ENCODE data around the gene CEBPB. TPM values are rescaled to one million over a fixed set of nuclear protein-coding genes. Genes with fewer than 3 reads are reported as not detected.
"Not testable (repeated sequence)": the region's sequence is repeated elsewhere in the genome, so short reads cannot be mapped to it uniquely, and the experiment has no call there.

CEBPB gene
- total RNA-seq, 1 experiment from 2014 or later: 22.6 TPM

DNA sequence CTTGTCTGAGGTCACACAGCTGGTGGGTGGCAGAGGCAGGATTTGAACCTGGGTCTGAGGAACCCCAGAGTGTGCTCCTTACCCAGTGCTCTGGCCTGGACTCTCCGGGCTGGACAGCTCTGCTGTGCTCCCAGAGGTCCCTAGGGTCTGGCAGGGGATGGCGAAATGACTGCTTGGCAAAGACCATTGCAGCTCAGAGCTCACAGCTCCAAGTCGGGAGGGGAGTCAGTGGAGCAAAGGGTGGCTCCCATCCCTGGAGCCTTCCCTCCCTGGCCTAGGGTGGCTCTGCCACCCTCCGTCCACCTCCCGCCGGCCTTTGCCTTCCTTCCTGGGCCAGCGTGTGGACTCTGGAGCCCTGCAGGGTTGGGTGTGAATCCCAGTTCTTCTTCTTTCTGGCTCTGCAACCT lies 17.5 kb downstream of the CEBPB start:
- Histone ChIP-seq H3K23ac (ENCODE audit: insufficient read length, low read depth, low read length) (no peak overlapping the region), H2AFZ (ENCODE audit: low read length) (no peak overlapping the region), H2BK20ac (ENCODE audit: low read depth, low read length, poor library complexity, severe bottlenecking) (no peak overlapping the region), H3K4me1 (ENCODE audit: insufficient read depth, low read length) (no peaks in the 10 kb centered on the region), H4K20me1 (ENCODE audit: control insufficient read depth, insufficient read depth, insufficient read length) (no peaks in the 10 kb centered on the region), H3K9me3 (ENCODE audit: control insufficient read depth, low read depth, low read length) (no peaks in the 10 kb centered on the region), H2BK15ac (ENCODE audit: low read depth, low read length) (no peak overlapping the region), H3K27me3 (ENCODE audit: insufficient read depth, low read length) (no peaks in the 10 kb centered on the region), H3K14ac (ENCODE audit: insufficient read depth, low read length) (no peak overlapping the region), H4K91ac (ENCODE audit: insufficient read length, low read depth, low read length) (no peak overlapping the region), H3K27ac (ENCODE audit: insufficient read length, low read depth, low read length) (no peak overlapping the region), H2AK5ac (ENCODE audit: insufficient read length, low read length) (no peak overlapping the region), H3K56ac (ENCODE audit: insufficient read length, low read depth, low read length) (no peak overlapping the region), H3K4ac (ENCODE audit: low read depth, low read length) (no peak overlapping the region), H3K79me1 (ENCODE audit: insufficient read depth, low read depth, low read length, poor library complexity, severe bottlenecking) (no peaks in the 10 kb centered on the region), H2BK120ac (ENCODE audit: low read depth, low read length, poor library complexity, severe bottlenecking) (no peak overlapping the region), H3K79me2 (ENCODE audit: insufficient read depth, low read length) (no peaks in the 10 kb centered on the region), H4K5ac (ENCODE audit: insufficient read length, low read depth, low read length) (no peak overlapping the region), H2BK5ac (ENCODE audit: insufficient read length, low read length) (no peak overlapping the region), H3K23me2 (ENCODE audit: insufficient read length, low read depth, low read length, poor library complexity, severe bottlenecking) (no peaks in the 10 kb centered on the region), H2BK12ac (ENCODE audit: insufficient read length, low read depth, low read length) (no peak overlapping the region), H4K8ac (replicated peaks; ENCODE audit: insufficient read length, low read depth, low read length) (no peak overlapping the region), H3K18ac (ENCODE audit: insufficient read length, low read depth, low read length) (no peak overlapping the region), H3T11ph (ENCODE audit: low read length) (no peak overlapping the region), H3K9ac (ENCODE audit: extremely low read depth, insufficient read length, low read length) (no peak overlapping the region), H3K4me2 (ENCODE audit: insufficient read depth, insufficient read length, low read length) (no peak overlapping the region)
- DNase-seq: no peak
- Mint-ChIP-seq H3K4me1 (no peaks in the 10 kb centered on the region), H3K9me3 (peaks cover 12 to 13% of the 10 kb centered on the region in 2 experiments), H3K27ac (peak overlapping the region in 1 of 3 experiments; percentile 72; a peak in 1 of 7 replicates), H3K27me3 (ENCODE audit: low read depth) (peaks cover 2% of the 10 kb centered on the region; the same call in 1 of the 2 replicates), H3K4me3 (no peak overlapping the region), H3K36me3 (ENCODE audit: insufficient read depth in 1 of 3, low read depth in 3 of 3) (peaks cover 0 to 12% (median 2%) of the 10 kb centered on the region in 3 experiments; a peak in 4 of 7 replicates)
- TF ChIP-seq, protein P1, sequence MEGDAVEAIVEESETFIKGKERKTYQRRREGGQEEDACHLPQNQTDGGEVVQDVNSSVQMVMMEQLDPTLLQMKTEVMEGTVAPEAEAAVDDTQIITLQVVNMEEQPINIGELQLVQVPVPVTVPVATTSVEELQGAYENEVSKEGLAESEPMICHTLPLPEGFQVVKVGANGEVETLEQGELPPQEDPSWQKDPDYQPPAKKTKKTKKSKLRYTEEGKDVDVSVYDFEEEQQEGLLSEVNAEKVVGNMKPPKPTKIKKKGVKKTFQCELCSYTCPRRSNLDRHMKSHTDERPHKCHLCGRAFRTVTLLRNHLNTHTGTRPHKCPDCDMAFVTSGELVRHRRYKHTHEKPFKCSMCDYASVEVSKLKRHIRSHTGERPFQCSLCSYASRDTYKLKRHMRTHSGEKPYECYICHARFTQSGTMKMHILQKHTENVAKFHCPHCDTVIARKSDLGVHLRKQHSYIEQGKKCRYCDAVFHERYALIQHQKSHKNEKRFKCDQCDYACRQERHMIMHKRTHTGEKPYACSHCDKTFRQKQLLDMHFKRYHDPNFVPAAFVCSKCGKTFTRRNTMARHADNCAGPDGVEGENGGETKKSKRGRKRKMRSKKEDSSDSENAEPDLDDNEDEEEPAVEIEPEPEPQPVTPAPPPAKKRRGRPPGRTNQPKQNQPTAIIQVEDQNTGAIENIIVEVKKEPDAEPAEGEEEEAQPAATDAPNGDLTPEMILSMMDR (conservative IDR thresholded peaks at IDR 0.05): no peak
- WGBS (ENCODE audit: extremely low coverage, insufficient read length, low lambda C conversion rate): no CpG with 5 or more reads among the region's 7 CpGs

DNA sequence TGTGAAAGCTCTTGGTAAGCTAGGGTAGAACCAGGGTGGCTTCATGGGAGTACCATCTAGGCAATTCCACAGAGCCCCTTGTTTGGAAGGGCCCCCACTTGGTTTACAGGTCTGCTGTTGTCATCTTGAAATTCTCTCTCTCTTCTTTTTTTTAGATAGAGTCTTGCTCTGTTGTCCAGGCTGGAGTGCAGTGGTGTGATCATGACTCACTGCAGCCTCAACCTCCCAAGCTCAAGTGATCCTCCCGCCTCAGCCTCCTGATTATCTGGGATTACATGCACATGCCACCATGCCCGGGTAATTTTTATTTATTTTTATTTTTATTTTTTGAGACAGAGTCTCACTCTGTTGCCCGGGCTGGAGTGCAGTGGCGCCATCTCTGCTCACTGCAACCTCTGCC lies 18.2 kb downstream of the CEBPB start:
- not testable (repeated sequence) for H3K4me2 ChIP-seq (ENCODE audit: insufficient read depth, insufficient read length, low read length); H3K4me1 ChIP-seq (ENCODE audit: insufficient read depth, low read length); H3K4me3 Mint-ChIP-seq; H2BK12ac ChIP-seq (ENCODE audit: insufficient read length, low read depth, low read length); H2BK15ac ChIP-seq (ENCODE audit: low read depth, low read length); H2BK20ac ChIP-seq (ENCODE audit: low read depth, low read length, poor library complexity, severe bottlenecking); H4K20me1 ChIP-seq (ENCODE audit: control insufficient read depth, insufficient read depth, insufficient read length); H3T11ph ChIP-seq (ENCODE audit: low read length); H3K14ac ChIP-seq (ENCODE audit: insufficient read depth, low read length); H3K27me3 ChIP-seq (ENCODE audit: insufficient read depth, low read length); H3K9me3 Mint-ChIP-seq; DNase-seq; H3K18ac ChIP-seq (ENCODE audit: insufficient read length, low read depth, low read length); H3K9ac ChIP-seq (ENCODE audit: extremely low read depth, insufficient read length, low read length); H3K27ac Mint-ChIP-seq; H2AFZ ChIP-seq (ENCODE audit: low read length); H3K9me3 ChIP-seq (ENCODE audit: control insufficient read depth, low read depth, low read length); H4K5ac ChIP-seq (ENCODE audit: insufficient read length, low read depth, low read length); H3K36me3 Mint-ChIP-seq (ENCODE audit: insufficient read depth in 1 of 3, low read depth in 3 of 3); H2AK5ac ChIP-seq (ENCODE audit: insufficient read length, low read length); H2BK5ac ChIP-seq (ENCODE audit: insufficient read length, low read length); H3K23me2 ChIP-seq (ENCODE audit: insufficient read length, low read depth, low read length, poor library complexity, severe bottlenecking); H4K8ac ChIP-seq (replicated peaks; ENCODE audit: insufficient read length, low read depth, low read length); H4K91ac ChIP-seq (ENCODE audit: insufficient read length, low read depth, low read length); H3K79me1 ChIP-seq (ENCODE audit: insufficient read depth, low read depth, low read length, poor library complexity, severe bottlenecking); H3K27me3 Mint-ChIP-seq (ENCODE audit: low read depth); H2BK120ac ChIP-seq (ENCODE audit: low read depth, low read length, poor library complexity, severe bottlenecking); H3K4me1 Mint-ChIP-seq; H3K27ac ChIP-seq (ENCODE audit: insufficient read length, low read depth, low read length); H3K23ac ChIP-seq (ENCODE audit: insufficient read length, low read depth, low read length); H3K56ac ChIP-seq (ENCODE audit: insufficient read length, low read depth, low read length); H3K79me2 ChIP-seq (ENCODE audit: insufficient read depth, low read length); H3K4ac ChIP-seq (ENCODE audit: low read depth, low read length)
- WGBS (ENCODE audit: extremely low coverage, insufficient read length, low lambda C conversion rate): no CpG with 5 or more reads among the region's 4 CpGs
